HepG2 (cell line): ENCODE measurements around the gene NFATC2. TPM values are rescaled to one million over a fixed set of nuclear protein-coding genes. Genes with fewer than 3 reads are reported as not detected.

Source experiments
- ATAC-seq: fragments of 200-7000 bp; cut with Tn5 transposase; 3 replicates; pipeline ENCODE4 v1.9.1; 2020; ENCODE audit warnings: mild to moderate bottlenecking, moderate library complexity
- BruUV-seq: library from RNA; stranded (reverse); fragments of 400-500 nt; replicated peaks from 2 replicates; lab custom pipeline; 2021; lab: Mats Ljungman, UMichigan
- CTCF ChIA-PET: fragments of 300-600 bp; formaldehyde crosslinking; extraction: SDS; loops from one replicate; lab custom pipeline; 2021; ENCODE audit warnings: low total read pairs, inconsistent platforms, low intra/inter-chr PET ratio; lab: Yijun Ruan, JAX
- POLR2A ChIA-PET: fragments of 350-600 bp; sonication (Branson Sonifier 250); formaldehyde crosslinking; loops from one replicate; lab custom pipeline; 2020; ENCODE audit warnings: antibody characterized with exemption, inconsistent platforms; lab: Yijun Ruan, JAX
- DNase-seq: peaks from one replicate; pipeline ENCODE4 v3.0.0-alpha.2; 2015; ENCODE audit warnings: low spot score
- FAIRE-seq: peaks from 3 replicates; lab custom pipeline; 2011; peaks lifted over from hg19 to GRCh38; lab: Jason Lieb, UNC
- H2AFZ ChIP-seq: one replicate; pipeline ENCODE4 v1.6.1; 2011; ENCODE audit warnings: low read length, inconsistent platforms
- H3K27ac ChIP-seq: fragments of 300-600 bp; 3 replicates; pipeline ENCODE4 v1.8.0; 2011; ENCODE audit warnings: mixed run types, mild to moderate bottlenecking, mixed read lengths, low read length, inconsistent platforms; ENCODE audit not compliant: insufficient read depth; ENCODE audit errors: extremely low read length
- H3K27me3 ChIP-seq, 2 experiments: fragments of 200-600 bp in 1 of 2; 2 replicates in 1 of 2; 3 replicates in 1 of 2; pipeline versions ENCODE4 v1.6.0 to v1.8.0; 2011; ENCODE audit warnings: low read length in 2 of 2, mild to moderate bottlenecking in 2 of 2, moderate library complexity in 2 of 2, inconsistent platforms in 1 of 2; ENCODE audit not compliant: insufficient read depth in 2 of 2, control insufficient read depth in 1 of 2
- H3K36me3 ChIP-seq, 2 experiments: fragments of 200-600 bp in 1 of 2; replicated peaks in 1 of 2; 2 replicates in 1 of 2; 3 replicates in 1 of 2; pipeline versions ENCODE4 v1.5.1 to v1.8.0; 2011; ENCODE audit warnings: low read length in 2 of 2, inconsistent platforms in 1 of 2; ENCODE audit not compliant: insufficient read depth in 2 of 2, control insufficient read depth in 1 of 2
- H3K4me1 ChIP-seq: 2 replicates; pipeline ENCODE4 v1.5.1; 2012; ENCODE audit warnings: low read length, inconsistent platforms; ENCODE audit not compliant: insufficient read depth
- H3K4me2 ChIP-seq: 2 replicates; pipeline ENCODE4 v1.6.0; 2011; ENCODE audit warnings: low read depth, low read length, inconsistent platforms
- H3K4me3 ChIP-seq, 3 experiments: fragments of 200-600 bp in 1 of 3; sonication (generic), shearing (Covaris generic) in 1 of 3; replicated peaks in 1 of 3; 2 replicates each; pipeline ENCODE4 v1.5.1; 2011 to 2016; ENCODE audit warnings: low read length in 3 of 3, inconsistent platforms in 2 of 3, low read depth in 2 of 3, mild to moderate bottlenecking in 2 of 3, control low read depth in 1 of 3, mixed read lengths in 1 of 3; ENCODE audit not compliant: insufficient read depth in 1 of 3
- H3K79me2 ChIP-seq: one replicate; pipeline ENCODE4 v1.6.1; 2011; ENCODE audit warnings: low read length, inconsistent platforms; ENCODE audit not compliant: insufficient read depth
- H3K9ac ChIP-seq: 2 replicates; pipeline ENCODE4 v1.6.0; 2011; ENCODE audit warnings: mild to moderate bottlenecking, low read depth, low read length, inconsistent platforms; ENCODE audit not compliant: insufficient read depth
- H3K9me3 ChIP-seq: 2 replicates; pipeline ENCODE4 v1.5.1; 2012; ENCODE audit warnings: mild to moderate bottlenecking, low read length
- H4K20me1 ChIP-seq: 2 replicates; pipeline ENCODE4 v1.6.0; 2011; ENCODE audit warnings: inconsistent platforms, mild to moderate bottlenecking, low read length, moderate library complexity; ENCODE audit not compliant: insufficient read depth
- HNRNPL ChIP-seq: fragments of 200-400 bp; formaldehyde crosslinking; IDR thresholded peaks from 2 replicates; pipeline ENCODE4 v1.6.1; 2017; ENCODE audit warnings: mild to moderate bottlenecking, low read depth, low read length
- HNRNPLL ChIP-seq: fragments of 200-400 bp; formaldehyde crosslinking; IDR thresholded peaks from 2 replicates; pipeline ENCODE4 v1.6.1; 2017; ENCODE audit warnings: mild to moderate bottlenecking, low read depth, low read length; ENCODE audit not compliant: poor library complexity, severe bottlenecking
- KDM4B ChIP-seq: sonication (generic); formaldehyde crosslinking; IDR thresholded peaks from 2 replicates; pipeline ENCODE4 v1.4.0; 2020; ENCODE audit warnings: missing genetic modification reagents
- PHF20 ChIP-seq: sonication (generic); formaldehyde crosslinking; IDR thresholded peaks from 2 replicates; pipeline ENCODE4 v1.5.0; 2020; ENCODE audit warnings: mild to moderate bottlenecking, missing genetic modification reagents
- PHF21A ChIP-seq: sonication (generic); formaldehyde crosslinking; IDR thresholded peaks from 2 replicates; pipeline ENCODE4 v1.5.0; 2020; ENCODE audit warnings: mild to moderate bottlenecking, missing genetic modification reagents
- SETDB1 ChIP-seq: sonication (generic); formaldehyde crosslinking; IDR thresholded peaks from 2 replicates; pipeline ENCODE4 v1.5.1; 2020; ENCODE audit warnings: missing genetic modification reagents, mild to moderate bottlenecking, borderline replicate concordance
- TIGD3 ChIP-seq: sonication (generic); formaldehyde crosslinking; IDR thresholded peaks from 2 replicates; pipeline ENCODE4 v1.5.1; 2020; ENCODE audit warnings: mild to moderate bottlenecking, missing genetic modification reagents, borderline replicate concordance
- ZKSCAN8 ChIP-seq: IDR thresholded peaks from 2 replicates; pipeline ENCODE4 v1.6.1; 2016; ENCODE audit warnings: borderline replicate concordance, missing genetic modification reagents, missing compliant biosample characterization
- ZNF138 ChIP-seq: sonication (generic); formaldehyde crosslinking; IDR thresholded peaks from 2 replicates; pipeline ENCODE4 v1.5.0; 2020; ENCODE audit warnings: mild to moderate bottlenecking, low read depth, missing genetic modification reagents
- ZNF225 ChIP-seq: sonication (generic); formaldehyde crosslinking; IDR thresholded peaks from 2 replicates; pipeline ENCODE4 v1.4.0; 2020; ENCODE audit warnings: mild to moderate bottlenecking, missing genetic modification reagents
- ZNF512 ChIP-seq: sonication (generic); formaldehyde crosslinking; IDR thresholded peaks from 2 replicates; pipeline ENCODE4 v1.4.0; 2020; ENCODE audit warnings: mild to moderate bottlenecking, missing genetic modification reagents
- ZNF572 ChIP-seq: sonication (generic); formaldehyde crosslinking; IDR thresholded peaks from 2 replicates; pipeline ENCODE4 v1.5.1; 2020; ENCODE audit warnings: mild to moderate bottlenecking, missing genetic modification reagents
- ZNF607 ChIP-seq: sonication (generic); formaldehyde crosslinking; IDR thresholded peaks from 2 replicates; pipeline ENCODE4 v1.5.1; 2020; ENCODE audit warnings: missing genetic modification reagents, mild to moderate bottlenecking, borderline replicate concordance
- ZNF749 ChIP-seq: sonication (generic); formaldehyde crosslinking; IDR thresholded peaks from 2 replicates; pipeline ENCODE4 v1.8.0; 2022; ENCODE audit warnings: mild to moderate bottlenecking, missing genetic modification reagents, moderate library complexity, borderline replicate concordance
- WGBS: methylation state at CpG from one replicate; pipeline ENCODE4 v1.1.6; 2017; ENCODE audit warnings: low lambda C conversion rate; 5-methylcytosine and 5-hydroxymethylcytosine counted together
- in situ Hi-C: cut with HindIII; loops from 2 replicates; pipeline ENCODE4 v1.10.0; 2017; ENCODE audit warnings: low pct_unique_long_range_greater_than_20kb; ENCODE audit not compliant: extremely low pct_ligation_motif_present
- intact Hi-C: fragments of 100-400 bp; cut with micrococcal nuclease; formaldehyde crosslinking; loops from one replicate; pipeline ENCODE4 v1.10.0; 2022; ENCODE audit not compliant: unreplicated experiment
- polyA plus RNA-seq, 8 experiments: library from polyadenylated mRNA; depleted of rRNA in 3 of 8; stranded (reverse) in 7 of 8; unstranded in 1 of 8; fragments of >200 nt; fragmentation: Illumina TruSeq in 4 of 8; extraction: Trizol in 4 of 8; gene quantifications; 2 replicates each; pipeline versions ENCODE4 v1.2.1 to v1.2.3, GENCODE V29; 2011 to 2016; ENCODE audit warnings: low read depth in 4 of 8, missing spikeins in 1 of 8, mixed read lengths in 1 of 8; ENCODE audit not compliant: insufficient read depth in 1 of 8
- total RNA-seq, 5 experiments: library from RNA; depleted of rRNA; stranded (reverse); fragments of >200 nt; fragmentation: Illumina TruSeq; extraction: Trizol; gene quantifications; 2 replicates each; pipeline ENCODE4 v1.2.3, GENCODE V29; 2016; ENCODE audit warnings: low read depth in 1 of 5

Gene NFATC2
- total and polyA plus RNA-seq, 2 of the 13 experiments (the other 11 are each of a cell fraction or from before 2014, with no cell fraction given): 1.9 to 3.3 TPM

- no TSS peak for BruUV-seq
- no peak overlapping the region for H3K27ac ChIP-seq
- no peak for DNase-seq
- POLR2A ChIA-PET: interaction anchor here (0.8 kb wide), 1 partner anchor 9 kb away, joined by 3 read pairs; no protein-coding TSS in a partner anchor
- H3K9me3 ChIP-seq: no peaks in the 10 kb centered on the region
- no peaks in the 10 kb centered on the region for H3K27me3 ChIP-seq
- no peak overlapping the region for H3K9ac ChIP-seq
- H4K20me1 ChIP-seq: no peaks in the 10 kb centered on the region
- CTCF ChIA-PET: no interaction called here
- FAIRE-seq: no peak
- TF ChIP-seq HNRNPLL: no peak
- TF ChIP-seq PHF20 (CRISPR knock-in tag): 0 out of 2 replicates have a peak, but pooled peaks have one; percentile 19
- H2AFZ ChIP-seq: no peak overlapping the region
- H3K36me3 ChIP-seq: peaks cover 9 to 24% of the 10 kb centered on the region in 2 experiments; a peak in 3 of 5 replicates
- H3K79me2 ChIP-seq: no peaks in the 10 kb centered on the region
- ATAC-seq: no peak
- WGBS: 78% methylated on average over 10 of the region's 10 CpGs
- intact Hi-C loops: loop anchor here (10.0 kb wide), 1 partner anchor 75 kb away; no protein-coding TSS in a partner anchor
- H3K4me2 ChIP-seq: peak overlapping the region; percentile 37; the same call in 1 of the 2 replicates
- in situ Hi-C loops: no loop called here
- H3K4me1 ChIP-seq: peaks cover 49% of the 10 kb centered on the region
- H3K4me3 ChIP-seq: no peak overlapping the region
Measured at GRCh38 chr20:51429696-51430095, 112.8 kb downstream of the NFATC2 start.

- 97% methylated on average over 6 of the region's 6 CpGs for WGBS
- H3K9ac ChIP-seq: no peak overlapping the region
- no peaks in the 10 kb centered on the region for H3K9me3 ChIP-seq
- H3K27me3 ChIP-seq: no peaks in the 10 kb centered on the region
- H3K4me1 ChIP-seq: peaks cover 54% of the 10 kb centered on the region
- 0 out of 2 replicates have a peak, but pooled peaks have one; percentile 20 for TF ChIP-seq TIGD3 (CRISPR knock-in tag)
- TF ChIP-seq ZNF607 (CRISPR knock-in tag): peak; percentile 7; the same call in 1 of the 2 replicates
- TF ChIP-seq KDM4B: no peak
- no peak for TF ChIP-seq SETDB1
- TF ChIP-seq ZNF225 (CRISPR knock-in tag): peak; percentile 63; the same call in 1 of the 2 replicates
- TF ChIP-seq ZNF749: no peak
- TF ChIP-seq ZNF138 (CRISPR knock-in tag): no peak
- TF ChIP-seq HNRNPL: 0 out of 2 replicates have a peak, but pooled peaks have one; percentile 29
- TF ChIP-seq ZKSCAN8 (CRISPR knock-in tag): no peak
- no peak for TF ChIP-seq PHF21A
- 0 out of 2 replicates have a peak, but pooled peaks have one; percentile 41 for TF ChIP-seq ZNF572 (CRISPR knock-in tag)
- TF ChIP-seq ZNF512: no peak
- in situ Hi-C loops (no loop called here), intact Hi-C loops (loop anchor here (10.0 kb wide), 1 partner anchor 76 kb away; no protein-coding TSS in a partner anchor)
- H3K79me2 ChIP-seq: no peaks in the 10 kb centered on the region
- no TSS peak for BruUV-seq
- H2AFZ ChIP-seq: no peak overlapping the region
- no peak overlapping the region for H3K4me2 ChIP-seq
- FAIRE-seq (no peak), ATAC-seq (peak; percentile 10), DNase-seq (no peak)
- H3K36me3 ChIP-seq: peaks cover 7 to 18% of the 10 kb centered on the region in 2 experiments; a peak in 2 of 5 replicates
- ChIA-PET POLR2A (interaction anchor here (0.8 kb wide), 1 partner anchor 9 kb away, joined by 3 read pairs; no protein-coding TSS in a partner anchor), CTCF (no interaction called here)
- no peak overlapping the region for H3K4me3 ChIP-seq
- peak overlapping the region; percentile 28 for H3K27ac ChIP-seq
- no peaks in the 10 kb centered on the region for H4K20me1 ChIP-seq
Measured at GRCh38 chr20:51429144-51429482, 113.4 kb downstream of the NFATC2 start.
